ENCODE results near the gene PLA2G6. TPM values are rescaled to one million over a fixed set of nuclear protein-coding genes. Genes with fewer than 3 reads are reported as not detected.

Gene PLA2G6
- total RNA-seq, 2 experiments from 2014 or later: 33.9 to 83.9 TPM

- CTCF ChIA-PET (ENCODE audit: unreplicated experiment): interaction anchor here (0.6 kb wide), 1 partner anchor 210 kb away, joined by 3 read pairs; no protein-coding TSS in a partner anchor
- TF ChIP-seq EZH2phosphoT487 (IDR thresholded peaks at IDR 0.05; ENCODE audit: borderline replicate concordance, low read depth, low read length): no peak
- TF ChIP-seq CTCF (conservative IDR thresholded peaks at IDR 0.05; ENCODE audit: low read length): peak; percentile 35; the same call in 1 of the 2 replicates
- Histone ChIP-seq H3K4me2 (ENCODE audit: low read length) (no peak overlapping the region), H3K9me3 (ENCODE audit: low read length) (no peaks in the 10 kb centered on the region), H3K27ac (ENCODE audit: low read depth, low read length, poor library complexity, severe bottlenecking) (no peak overlapping the region), H4K20me1 (ENCODE audit: insufficient read depth, low read length) (no peaks in the 10 kb centered on the region), H3K79me2 (ENCODE audit: insufficient read depth, low read depth, low read length) (no peaks in the 10 kb centered on the region), H3K36me3 (ENCODE audit: insufficient read depth, low read length) (peaks cover 5% of the 10 kb centered on the region; the same call in 1 of the 2 replicates), H3K4me1 (ENCODE audit: insufficient read depth, low read length, poor library complexity, severe bottlenecking) (peaks cover 12% of the 10 kb centered on the region), H3K4me3 (ENCODE audit: low read depth, low read length, poor library complexity, severe bottlenecking) (no peak overlapping the region), H3K9me2 (ENCODE audit: insufficient read depth, low read length) (no peaks in the 10 kb centered on the region), H2AFZ (ENCODE audit: low read length) (no peak overlapping the region)
- peak; percentile 17 for DNase-seq (ENCODE audit: low spot score)
- BruUV-seq (replicated peaks): no TSS peak
- intact Hi-C loops (cut with micrococcal nuclease; ENCODE audit: unreplicated experiment): no loop called here
- POLR2A ChIA-PET: interaction anchor here (0.5 kb wide), 1 partner anchor 34 kb away, joined by 3 read pairs; no protein-coding TSS in a partner anchor
Observed at GRCh38 chr22:38221908-38222796, 40.5 kb upstream of the PLA2G6 start.

- H3K9me3 ChIP-seq (ENCODE audit: low read length): no peaks in the 10 kb centered on the region
- no peak overlapping the region for H3K4me3 ChIP-seq (ENCODE audit: low read depth, low read length, poor library complexity, severe bottlenecking)
- H3K27ac ChIP-seq (ENCODE audit: low read depth, low read length, poor library complexity, severe bottlenecking): no peak overlapping the region
- H3K9me2 ChIP-seq (ENCODE audit: insufficient read depth, low read length): no peaks in the 10 kb centered on the region
- POLR2A ChIA-PET: no interaction called here
- H3K36me3 ChIP-seq (ENCODE audit: insufficient read depth, low read length): peaks cover 5% of the 10 kb centered on the region; the same call in 1 of the 2 replicates
- no peaks in the 10 kb centered on the region for H3K79me2 ChIP-seq (ENCODE audit: insufficient read depth, low read depth, low read length)
- H3K4me1 ChIP-seq (ENCODE audit: insufficient read depth, low read length, poor library complexity, severe bottlenecking): peaks cover 12% of the 10 kb centered on the region
- no peak for DNase-seq (ENCODE audit: low spot score)
- CTCF ChIA-PET (ENCODE audit: unreplicated experiment): no interaction called here
- intact Hi-C loops (cut with micrococcal nuclease; ENCODE audit: unreplicated experiment): no loop called here
- no peak overlapping the region for H2AFZ ChIP-seq (ENCODE audit: low read length)
- TF ChIP-seq CTCF (conservative IDR thresholded peaks at IDR 0.05; ENCODE audit: low read length): no peak
- H4K20me1 ChIP-seq (ENCODE audit: insufficient read depth, low read length): no peaks in the 10 kb centered on the region
- no TSS peak for BruUV-seq (replicated peaks)
- no peak overlapping the region for H3K4me2 ChIP-seq (ENCODE audit: low read length)
Observed at GRCh38 chr22:38221407-38221806, 39.8 kb upstream of the PLA2G6 start.

All from OCI-LY7 (cell line).